SU-DHL-6 (cell line): Measurements from ENCODE around the gene EPB41L5.
"Not testable (repeated sequence)": the region's sequence is repeated elsewhere in the genome, so short reads cannot be mapped to it uniquely, and the experiment has no call there.

Experiments
- H2AFZ ChIP-seq: fragments of 200-600 bp; sonication (generic); 2 replicates; pipeline ENCODE4 v1.6.1; 2014; ENCODE audit warnings: low read depth, mild to moderate bottlenecking, moderate library complexity, mixed read lengths, antibody characterized with exemption, low read length; ENCODE audit not compliant: severe bottlenecking
- H3F3A ChIP-seq: fragments of 200-600 bp; shearing (Covaris generic); 2 replicates; pipeline ENCODE4 v1.6.0; 2016; ENCODE audit warnings: antibody characterized with exemption, mild to moderate bottlenecking; ENCODE audit not compliant: insufficient read depth
- H3K27ac ChIP-seq: fragments of 200-600 bp; sonication (generic); 2 replicates; pipeline ENCODE4 v1.5.1; 2016; ENCODE audit warnings: low read depth, mild to moderate bottlenecking, low read length, moderate library complexity, mixed read lengths
- H3K27me3 ChIP-seq: fragments of 200-600 bp; sonication (generic), shearing (Covaris generic); 2 replicates; pipeline ENCODE4 v1.6.0; 2014; ENCODE audit warnings: mild to moderate bottlenecking, low read length
- H3K36me3 ChIP-seq: fragments of 200-600 bp; sonication (generic); 2 replicates; pipeline ENCODE4 v1.6.1; 2014; ENCODE audit warnings: mild to moderate bottlenecking, low read length, mixed read lengths
- H3K4me2 ChIP-seq: fragments of 300-600, 200-600 bp; shearing (Covaris generic), sonication (generic); 2 replicates; pipeline ENCODE4 v1.6.0; 2014; ENCODE audit warnings: low read length, low read depth, mild to moderate bottlenecking; ENCODE audit not compliant: poor library complexity, severe bottlenecking
- H3K4me3 ChIP-seq: fragments of 200-600 bp; sonication (generic); 2 replicates; pipeline ENCODE4 v1.5.1; 2014; ENCODE audit warnings: antibody characterized with exemption, low read length, mild to moderate bottlenecking, mixed read lengths; ENCODE audit not compliant: insufficient read depth, poor library complexity, severe bottlenecking
- H3K79me2 ChIP-seq: fragments of 200-600 bp; sonication (generic); 2 replicates; pipeline ENCODE4 v1.6.1; 2014; ENCODE audit warnings: mild to moderate bottlenecking, low read length, moderate library complexity; ENCODE audit not compliant: insufficient read depth
- H3K9ac ChIP-seq: fragments of 200-600 bp; sonication (generic); 2 replicates; pipeline ENCODE4 v1.7.0; 2014; ENCODE audit warnings: mild to moderate bottlenecking, low read length
- H3K9me2 ChIP-seq: fragments of 200-600 bp; sonication (generic); replicated peaks from 2 replicates; pipeline ENCODE4 v1.6.1; 2014; ENCODE audit warnings: low read length; ENCODE audit not compliant: insufficient read depth
- H3K9me3 ChIP-seq: fragments of 200-600 bp; sonication (generic); 2 replicates; pipeline ENCODE4 v1.6.1; 2014; ENCODE audit warnings: low read length, mixed read lengths; ENCODE audit not compliant: insufficient read depth
- H4K20me1 ChIP-seq: fragments of 200-600 bp; sonication (generic); 2 replicates; pipeline ENCODE4 v1.6.1; 2014; ENCODE audit warnings: low read depth, mild to moderate bottlenecking, antibody characterized with exemption, low read length, moderate library complexity, mixed read lengths
- CTCF ChIP-seq: fragments of 200-600 bp; sonication (generic); IDR thresholded peaks from one replicate; pipeline ENCODE4 v1.5.1; 2017; ENCODE audit warnings: antibody characterized with exemption, mild to moderate bottlenecking, low read length, moderate library complexity; ENCODE audit not compliant: insufficient read depth, poor library complexity, severe bottlenecking
- EZH2phosphoT487 ChIP-seq: fragments of 200-600 bp; sonication (generic), shearing (Covaris generic); conservative IDR thresholded peaks from 2 replicates; pipeline ENCODE4 v1.6.1; 2018; ENCODE audit warnings: mild to moderate bottlenecking, antibody characterized with exemption, low read length, moderate library complexity, mixed read lengths

The EPB41L5 gene

GRCh38 chr2:120118471-120118870 lies 105.6 kb downstream of the EPB41L5 start:
- Histone ChIP-seq H3K36me3 (no peaks in the 10 kb centered on the region), H3K9me3 (no peaks in the 10 kb centered on the region), H3K4me2 (no peak overlapping the region), H2AFZ (no peak overlapping the region), H3K9me2 (no peaks in the 10 kb centered on the region), H4K20me1 (no peaks in the 10 kb centered on the region), H3F3A (no peaks in the 10 kb centered on the region), H3K9ac (no peak overlapping the region), H3K27me3 (no peaks in the 10 kb centered on the region), H3K27ac (no peak overlapping the region), H3K4me3 (no peak overlapping the region), H3K79me2 (no peaks in the 10 kb centered on the region)
- TF ChIP-seq CTCF: no peak
- no peak for TF ChIP-seq EZH2phosphoT487

- not testable (repeated sequence) for H3K27me3 ChIP-seq, H3K79me2 ChIP-seq, H4K20me1 ChIP-seq, H3K9ac ChIP-seq, H3K27ac ChIP-seq, H2AFZ ChIP-seq, H3F3A ChIP-seq, H3K36me3 ChIP-seq, H3K4me2 ChIP-seq, H3K4me3 ChIP-seq, H3K9me2 ChIP-seq, H3K9me3 ChIP-seq
These were observed 108.5 kb downstream of the EPB41L5 start for GRCh38 chr2:120121337-120121736.

GRCh38 chr2:120123090-120123489 lies 110.2 kb downstream of the EPB41L5 start:
- no peak overlapping the region for H3K4me3 ChIP-seq
- no peak overlapping the region for H3K9ac ChIP-seq
- H4K20me1 ChIP-seq: no peaks in the 10 kb centered on the region
- H3K4me2 ChIP-seq: no peak overlapping the region
- H3K27me3 ChIP-seq: no peaks in the 10 kb centered on the region
- no peak overlapping the region for H2AFZ ChIP-seq
- H3K9me3 ChIP-seq: no peaks in the 10 kb centered on the region
- H3K27ac ChIP-seq: no peak overlapping the region
- no peaks in the 10 kb centered on the region for H3K79me2 ChIP-seq
- H3K36me3 ChIP-seq: no peaks in the 10 kb centered on the region
- TF ChIP-seq EZH2phosphoT487 (no peak), CTCF (no peak)
- H3K9me2 ChIP-seq: no peaks in the 10 kb centered on the region
- no peaks in the 10 kb centered on the region for H3F3A ChIP-seq

GRCh38 chr2:120125195-120125594 lies 112.3 kb downstream of the EPB41L5 start:
- H2AFZ ChIP-seq: no peak overlapping the region
- H3K4me3 ChIP-seq: no peak overlapping the region
- no peak overlapping the region for H3K4me2 ChIP-seq
- H3K9me3 ChIP-seq: no peaks in the 10 kb centered on the region
- TF ChIP-seq CTCF (no peak), EZH2phosphoT487 (no peak)
- H3K27ac ChIP-seq: no peak overlapping the region
- no peaks in the 10 kb centered on the region for H3K79me2 ChIP-seq
- H3K36me3 ChIP-seq: no peaks in the 10 kb centered on the region
- H3F3A ChIP-seq: no peaks in the 10 kb centered on the region
- H3K27me3 ChIP-seq: no peaks in the 10 kb centered on the region
- H3K9me2 ChIP-seq: no peaks in the 10 kb centered on the region
- H3K9ac ChIP-seq: no peak overlapping the region
- H4K20me1 ChIP-seq: no peaks in the 10 kb centered on the region
